Adrenal gland (tissue), 5 donors: ENCODE data around the gene SETX.

Experiments used
- CTCF ChIP-seq, 6 experiments: fragments of 450-650 bp in 4 of 6; fragments of 200-600 bp in 2 of 6; sonication (generic) in 1 of 6; IDR thresholded peaks; 1 replicate in 5 of 6; 2 replicates in 1 of 6; pipeline versions ENCODE4 v1.5.1 to v1.8.0; 2016 to 2021; ENCODE audit warnings: antibody characterized with exemption in 6 of 6, mild to moderate bottlenecking in 2 of 6, moderate library complexity in 1 of 6
- POLR2A ChIP-seq, 2 donors: fragments of 450-650 bp; IDR thresholded peaks; one replicate each; pipeline ENCODE4 v1.6.1; 2017; ENCODE audit warnings: antibody characterized with exemption in 2 of 2, mild to moderate bottlenecking in 2 of 2, moderate library complexity in 1 of 2
- donor health status: DM: no; HTN: no; CAD: no.

- TF ChIP-seq CTCF (IDR thresholded peaks at IDR 0.05) (no peak), POLR2A (IDR thresholded peaks at IDR 0.05) (no peak)
Observed at GRCh38 chr9:132224645-132225044, 130.1 kb downstream of the SETX start.
